GM21526 (cell line): ENCODE results near the gene HMGCL.
"Not testable (repeated sequence)": the region's sequence is repeated elsewhere in the genome, so short reads cannot be mapped to it uniquely, and the experiment has no call there.

Experiments
- ATAC-seq: cut with Tn5 transposase; IDR thresholded peaks from one replicate; pipeline ENCODE4 v1.9.1; 2021; ENCODE audit warnings: moderate library complexity; ENCODE audit not compliant: unreplicated experiment, low FRiP score

Gene HMGCL

GRCh38 chr1:23827717-23828116 lies 2.5 kb upstream of the HMGCL start:
- no peak for ATAC-seq

- not testable (repeated sequence) for ATAC-seq
Observed at GRCh38 chr1:23826590-23826989, 1.4 kb upstream of the HMGCL start.

- ATAC-seq = no peak
Observed at GRCh38 chr1:23825762-23826522, 713 bp upstream of the HMGCL start.

DNA sequence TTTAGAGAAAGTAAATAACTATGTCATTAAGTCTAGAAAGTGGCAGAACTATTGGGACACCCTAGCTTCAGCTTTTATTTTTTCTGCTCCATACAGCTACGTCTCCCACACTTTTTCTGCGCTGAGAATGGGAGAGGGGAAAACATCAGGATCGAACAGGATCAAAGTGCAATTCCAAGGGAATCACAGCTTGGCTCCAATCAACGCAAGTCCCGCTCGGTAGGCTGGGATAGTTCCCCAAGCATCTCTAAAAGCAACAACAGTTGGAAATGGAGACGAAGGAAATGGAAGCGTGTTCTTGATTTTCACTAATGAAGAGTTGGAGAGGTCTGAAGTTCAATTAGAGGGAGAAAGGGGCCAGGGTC lies 536 bp downstream of the HMGCL start:
- ATAC-seq = no peak

- no peak for ATAC-seq
Observed at GRCh38 chr1:23823767-23824166, 1.5 kb downstream of the HMGCL start.

- ATAC-seq = no peak
Observed at GRCh38 chr1:23817633-23818032, 7.6 kb downstream of the HMGCL start.

DNA sequence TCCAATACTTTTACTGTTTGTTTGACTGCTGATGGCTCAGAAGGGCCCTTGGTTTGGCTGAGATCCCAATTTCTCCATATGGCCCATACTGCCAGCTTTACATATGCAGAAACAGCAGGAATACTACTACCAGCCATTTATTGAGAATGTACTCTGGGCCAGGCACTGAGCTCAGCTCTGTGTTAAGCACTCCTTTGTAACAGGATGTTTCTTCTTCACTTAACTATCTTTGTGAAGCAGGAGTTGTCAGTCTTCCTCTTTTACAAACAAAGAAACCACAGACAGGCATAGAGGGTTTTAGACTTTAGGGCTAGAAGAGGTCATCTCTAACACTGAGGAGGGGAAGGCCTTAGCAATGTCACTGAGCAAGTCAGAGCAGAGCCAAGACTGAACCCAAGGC lies 8.3 kb downstream of the HMGCL start:
- ATAC-seq = no peak

DNA sequence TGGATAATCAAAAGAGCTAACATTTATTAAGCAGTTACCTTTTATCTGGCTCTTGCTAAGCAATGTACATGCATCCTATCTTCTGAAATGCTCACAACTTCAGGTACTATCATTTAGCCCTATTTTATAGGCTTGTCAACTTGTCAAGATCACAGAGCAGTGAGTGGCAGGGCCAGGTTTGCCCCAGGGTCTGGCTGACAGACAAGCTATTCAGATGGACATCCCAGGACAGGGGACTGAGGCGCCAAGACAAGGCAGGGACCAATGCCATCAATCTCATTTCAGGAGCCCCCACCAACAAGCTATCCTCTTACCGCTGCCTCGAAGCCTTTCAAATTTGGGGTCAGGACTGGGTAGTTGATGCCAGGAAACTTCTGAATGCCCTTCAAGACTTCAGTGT lies 8.9 kb downstream of the HMGCL start:
- ATAC-seq = no peak

DNA sequence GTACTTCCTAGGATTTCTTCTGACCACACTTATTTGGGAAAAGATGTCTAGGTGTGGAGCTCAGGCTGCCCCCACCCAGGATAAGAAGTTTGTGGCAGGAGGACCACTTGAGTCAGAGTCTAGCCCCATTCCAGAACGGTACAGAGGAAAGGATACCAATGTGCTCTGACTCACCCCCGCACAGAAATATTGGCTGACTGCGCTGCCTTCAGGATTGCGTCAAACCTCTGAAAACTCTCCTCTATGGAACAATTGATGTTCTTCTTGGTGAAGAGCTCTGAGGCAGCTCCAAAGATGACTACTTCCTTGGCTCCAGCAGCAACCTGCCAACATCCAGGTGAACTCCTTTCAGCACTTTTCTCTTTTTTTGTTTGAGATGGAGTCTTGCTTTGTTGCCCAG lies 11.2 kb downstream of the HMGCL start:
- ATAC-seq = no peak

DNA sequence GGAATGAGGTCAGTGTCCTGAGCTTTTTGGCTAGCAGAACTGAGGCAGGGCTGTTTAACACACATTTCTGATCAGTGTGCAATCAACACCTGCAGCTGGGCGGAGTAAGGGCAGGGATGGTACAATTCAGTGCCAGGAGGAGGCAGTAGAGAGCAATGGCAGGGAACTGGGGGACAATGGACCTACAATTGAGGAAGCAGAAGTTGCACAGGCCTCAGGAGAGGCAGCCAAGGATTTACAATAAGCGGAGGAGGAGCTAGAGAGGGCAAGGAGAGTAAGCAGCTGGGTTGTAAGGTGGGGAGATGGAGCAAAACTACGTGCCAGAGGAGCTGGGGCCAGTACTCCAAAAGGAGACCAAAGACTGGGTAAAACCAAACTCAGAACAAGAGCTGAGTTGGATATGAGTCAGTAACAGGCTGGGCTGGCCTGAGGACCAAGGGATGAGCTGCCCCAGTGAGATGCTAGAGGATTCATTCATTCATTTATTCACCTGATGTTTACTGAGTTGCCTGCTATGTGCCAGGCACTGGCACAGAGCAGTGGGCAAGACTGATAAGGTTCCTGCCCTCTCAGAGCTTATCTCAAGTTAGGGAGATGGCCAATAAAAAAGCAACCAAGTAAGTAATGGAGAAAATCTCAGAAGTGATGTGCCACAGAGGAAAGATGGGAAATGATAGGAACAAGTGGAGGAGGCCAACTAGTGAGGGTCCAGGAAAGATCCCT lies 14.2 kb downstream of the HMGCL start:
- ATAC-seq = no peak

DNA sequence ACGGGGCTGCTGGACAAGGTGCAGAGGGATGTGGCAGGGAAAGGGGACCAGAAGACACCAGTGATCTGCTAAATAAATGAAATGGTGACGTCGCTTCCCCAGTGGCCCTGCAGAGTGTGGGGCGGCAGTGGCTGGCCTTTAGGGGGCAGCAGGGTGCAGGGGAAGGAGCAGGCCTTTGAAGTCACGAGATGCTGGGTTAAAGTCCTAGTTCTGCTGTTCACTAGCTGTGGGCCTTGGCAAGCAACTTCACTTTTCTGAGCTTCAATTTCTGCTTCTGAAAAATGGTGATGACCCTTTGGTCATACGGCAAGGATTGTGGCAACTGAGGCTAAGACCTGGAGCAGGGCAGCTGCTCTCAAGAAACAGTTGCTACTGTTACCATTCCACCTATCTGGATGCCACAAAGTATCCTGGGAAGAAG lies 15.5 kb downstream of the HMGCL start:
- ATAC-seq = no peak

GRCh38 chr1:23807453-23807852 lies 17.8 kb downstream of the HMGCL start:
- ATAC-seq = no peak

DNA sequence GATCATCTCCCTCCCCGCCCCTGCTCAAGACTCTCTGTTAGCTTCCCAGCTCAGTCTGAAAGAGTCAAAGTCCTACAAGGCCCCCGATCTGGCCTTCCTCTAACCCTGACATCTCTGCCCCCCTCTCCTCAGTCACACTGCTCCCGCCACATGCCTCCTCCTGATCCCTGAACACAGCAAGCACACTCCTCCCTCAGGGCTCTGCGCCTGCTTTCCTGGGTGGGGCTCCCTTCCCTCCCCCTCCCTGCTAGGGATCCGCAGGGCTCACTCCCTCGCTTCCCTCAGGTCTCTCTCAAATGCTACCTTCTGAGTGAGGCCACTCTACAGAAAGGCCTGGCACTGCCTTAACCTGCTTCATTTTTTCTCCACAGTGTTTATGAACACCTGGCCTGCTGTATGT lies 18.9 kb downstream of the HMGCL start:
- no peak for ATAC-seq

GRCh38 chr1:23805025-23805424 lies 20.2 kb downstream of the HMGCL start:
- ATAC-seq = no peak

DNA sequence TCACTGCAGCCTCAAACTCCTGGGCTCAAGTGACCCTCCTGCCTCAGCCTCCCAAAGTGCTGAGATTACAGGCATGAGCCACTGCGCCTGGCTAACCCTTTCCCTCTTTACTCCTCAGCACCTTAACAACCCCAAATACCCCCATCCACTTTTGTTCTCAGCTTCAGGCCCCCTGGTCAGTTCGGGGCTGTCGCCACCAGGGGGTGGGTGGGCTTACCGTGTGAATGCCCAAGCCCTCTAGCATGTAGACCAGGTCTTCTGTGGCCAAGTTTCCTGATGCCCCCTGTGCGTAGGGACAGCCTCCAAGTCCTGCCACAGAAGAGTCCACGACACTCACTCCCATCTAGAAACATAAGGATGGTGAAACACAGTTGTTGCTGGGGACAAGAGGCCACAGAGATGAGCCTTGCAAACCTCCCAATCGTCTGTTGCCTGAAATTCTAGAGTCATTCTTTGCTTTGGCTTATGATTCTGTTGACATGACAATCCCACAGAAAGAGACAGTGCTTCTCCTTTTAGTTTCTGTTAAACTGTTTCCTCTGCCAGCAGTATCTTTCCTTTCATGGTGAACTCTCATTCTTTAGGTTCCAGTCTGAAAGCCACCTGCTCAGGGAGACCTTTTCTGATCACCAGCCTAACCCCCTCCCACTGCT lies 20.9 kb downstream of the HMGCL start:
- no peak for ATAC-seq

DNA sequence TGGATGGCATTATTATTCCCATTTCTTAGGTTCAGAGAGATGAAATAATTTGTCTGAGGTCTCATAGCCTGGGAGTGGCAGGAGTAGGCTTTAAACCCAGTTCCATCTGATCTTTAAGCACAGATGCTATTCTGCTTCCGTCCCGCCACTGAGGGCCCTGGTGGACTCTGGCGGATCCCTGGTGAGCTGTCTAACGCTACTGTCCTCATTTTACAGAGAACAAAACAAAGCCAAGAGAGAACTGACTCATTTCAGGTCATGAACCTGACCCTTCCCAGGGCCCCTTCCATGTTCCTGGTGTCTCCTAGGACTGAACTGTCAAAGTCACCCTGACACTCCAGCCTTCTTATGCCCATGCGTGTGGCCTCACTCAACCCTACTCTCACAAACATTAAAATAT lies 21.6 kb downstream of the HMGCL start:
- ATAC-seq = no peak

DNA sequence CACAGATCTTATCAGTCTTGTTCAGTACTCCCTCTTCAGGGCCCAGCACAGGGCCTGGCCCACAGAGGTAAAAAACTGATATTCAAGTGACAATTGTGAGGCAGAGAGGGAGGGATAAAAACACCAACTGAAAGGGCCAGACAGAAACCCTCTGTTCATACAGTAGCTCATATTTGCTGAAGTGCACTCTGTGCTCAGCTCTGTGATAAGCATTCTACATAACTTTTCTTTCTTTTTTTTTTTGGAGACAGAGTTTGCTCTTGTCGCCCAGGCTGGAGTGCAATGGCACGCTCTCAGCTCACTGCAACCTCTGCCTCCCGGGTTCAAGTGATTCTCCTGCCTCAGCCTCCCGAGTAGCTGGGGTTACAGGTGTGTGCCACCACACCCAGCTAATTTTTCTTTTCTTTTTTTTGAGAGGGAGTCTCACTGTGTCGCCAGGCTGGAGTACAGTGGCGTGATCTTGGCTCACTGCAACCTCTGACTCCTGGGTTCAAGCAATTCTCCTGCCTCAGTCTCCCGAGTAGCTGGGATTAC lies 22.4 kb downstream of the HMGCL start:
- not testable (repeated sequence) for ATAC-seq

GRCh38 chr1:23801876-23802275 lies 23.4 kb downstream of the HMGCL start:
- no peak for ATAC-seq

- no peak for ATAC-seq
Observed at GRCh38 chr1:23801338-23801748, 23.9 kb downstream of the HMGCL start.

GRCh38 chr1:23800400-23801337 lies 24.6 kb downstream of the HMGCL start, which contains the start of gene GALE:
Gene GALE, minus strand, starts transcription at chr1:23800754. Its CDS starts 1,747 bp downstream, at chr1:23799007.
- ATAC-seq = peak; percentile 64
